Measurements from ENCODE around the gene LRRC9.
A peak's percentile ranks its signal among the peaks of the same experiment; 100 is the strongest.
"Not testable (repeated sequence)": the region's sequence is repeated elsewhere in the genome, so short reads cannot be mapped to it uniquely, and the experiment has no call there.

The LRRC9 gene

DNA sequence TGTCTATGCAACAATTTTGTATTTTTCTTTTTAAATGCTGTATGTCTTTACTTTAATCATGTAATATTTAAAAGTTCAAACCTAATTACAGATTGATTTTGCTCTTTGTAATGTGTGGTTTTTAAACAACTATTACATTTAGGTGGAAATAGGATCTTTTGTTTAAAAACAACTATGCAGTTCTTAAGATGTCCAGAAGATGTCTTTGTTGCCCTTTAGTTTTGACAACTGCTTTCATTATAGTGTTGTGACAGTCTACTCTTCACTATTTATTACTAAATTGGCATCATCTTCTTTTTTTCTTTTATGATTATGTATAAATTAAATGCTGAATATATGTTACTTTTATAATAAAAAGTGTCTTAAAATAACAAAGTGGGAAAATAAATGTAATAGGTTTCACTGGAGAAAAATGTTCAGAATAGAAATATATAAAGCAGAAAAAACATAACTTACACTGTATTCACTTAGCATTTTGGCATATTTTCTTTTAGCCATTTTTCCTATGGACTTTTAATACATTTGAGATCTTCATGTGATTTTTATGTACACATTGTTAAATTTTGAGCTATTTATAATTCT lies 144.6 kb downstream of the LRRC9 start:
- DNase-seq (ENCODE audit: low spot score), result peak; percentile 76

DNA sequence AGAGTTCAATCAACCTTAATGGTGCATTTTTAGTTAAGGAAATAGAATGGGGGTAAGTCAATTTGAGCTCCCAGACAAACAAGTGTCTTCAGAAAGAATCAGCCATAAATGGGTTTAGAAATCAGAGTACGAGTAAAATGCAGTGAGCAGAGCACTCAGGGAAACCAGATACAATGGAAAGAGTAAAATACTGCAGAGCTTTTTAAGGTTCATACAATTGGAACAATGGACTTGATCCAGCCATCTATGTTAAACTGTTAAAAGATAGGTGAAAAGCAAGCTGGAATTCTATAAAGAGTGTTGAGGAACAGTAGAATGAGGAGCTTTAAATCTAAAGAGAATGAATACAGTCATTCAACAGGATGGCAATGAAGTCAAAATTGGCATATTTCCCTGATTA lies 147.9 kb downstream of the LRRC9 start:
- no peak for DNase-seq (ENCODE audit: low spot score)

DNA sequence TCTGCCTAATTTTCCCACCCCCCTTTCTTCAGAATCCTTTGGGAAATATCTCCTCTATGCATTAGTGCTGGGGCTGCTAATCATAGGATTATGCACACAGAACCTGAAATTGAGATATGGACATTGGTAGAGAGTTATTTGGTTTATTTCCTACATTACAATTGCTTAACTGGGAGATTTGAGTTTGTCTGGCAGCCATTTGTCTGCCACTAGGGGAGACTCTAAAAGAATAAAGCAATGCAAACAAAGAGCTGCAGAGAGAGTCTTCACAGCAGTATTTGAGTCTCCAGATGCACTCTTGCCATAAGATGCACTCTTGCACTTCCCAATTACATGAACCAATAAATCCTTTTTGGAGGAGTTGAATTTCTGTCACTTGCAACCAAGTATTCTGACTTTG lies 159.8 kb downstream of the LRRC9 start:
- no peak for DNase-seq (ENCODE audit: low spot score)

DNA sequence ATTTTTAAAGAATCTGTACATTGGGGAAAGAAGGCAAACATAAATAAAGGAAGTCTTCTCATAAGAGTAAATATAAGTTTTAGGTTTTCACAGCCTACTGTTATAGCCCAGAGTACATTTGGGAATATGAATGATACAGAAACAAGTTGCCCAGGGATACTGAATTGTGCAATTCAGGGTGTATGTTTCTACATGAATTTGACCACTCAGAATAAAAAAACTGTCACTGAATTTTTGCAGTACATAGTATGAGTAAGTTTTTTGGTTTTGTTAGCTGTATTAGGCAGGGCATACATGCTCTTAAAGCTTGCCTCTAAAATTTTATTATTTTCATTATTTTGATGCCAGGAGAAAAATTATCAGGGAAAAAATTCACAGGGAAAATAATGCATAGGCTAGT lies 165.1 kb downstream of the LRRC9 start:
- no peak for DNase-seq (ENCODE audit: low spot score)

DNA sequence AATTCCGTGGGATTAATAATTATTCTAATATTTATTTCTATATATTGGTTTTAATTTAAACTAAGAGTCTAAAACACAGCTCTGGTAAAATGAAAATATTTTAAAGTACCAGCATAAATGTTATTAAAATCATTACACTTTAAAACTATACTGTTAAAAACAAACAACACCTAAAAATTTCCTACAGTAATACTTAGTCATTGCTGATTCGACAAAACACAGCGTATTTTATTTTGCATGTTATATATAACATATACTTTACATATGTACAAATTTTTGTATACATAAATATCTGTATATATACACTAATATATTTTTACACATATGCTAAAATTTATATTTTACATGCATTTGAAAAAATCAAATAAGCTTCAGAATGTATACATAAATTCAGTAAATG lies 165.7 kb downstream of the LRRC9 start:
- DNase-seq (ENCODE audit: low spot score), result no peak

DNA sequence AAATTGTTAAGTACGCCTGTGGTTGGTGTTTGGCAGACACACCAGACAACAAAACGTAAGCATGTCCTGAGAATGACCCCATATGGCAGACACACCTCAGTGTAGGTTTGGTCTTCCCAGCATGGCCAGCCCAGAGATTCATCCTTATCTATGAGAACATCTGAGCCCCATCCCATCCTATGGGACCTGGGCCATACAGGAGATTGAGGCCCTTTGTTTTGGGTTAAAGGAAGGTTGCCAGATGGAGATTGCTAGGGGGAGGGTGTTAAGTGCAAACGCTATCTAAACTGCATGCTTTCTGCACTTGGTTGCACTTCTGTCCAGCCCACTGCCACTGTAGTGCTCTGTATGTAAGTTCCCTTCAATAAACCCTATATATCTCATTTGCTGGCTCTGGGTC lies 167.7 kb downstream of the LRRC9 start:
- DNase-seq (ENCODE audit: low spot score), result no peak

DNA sequence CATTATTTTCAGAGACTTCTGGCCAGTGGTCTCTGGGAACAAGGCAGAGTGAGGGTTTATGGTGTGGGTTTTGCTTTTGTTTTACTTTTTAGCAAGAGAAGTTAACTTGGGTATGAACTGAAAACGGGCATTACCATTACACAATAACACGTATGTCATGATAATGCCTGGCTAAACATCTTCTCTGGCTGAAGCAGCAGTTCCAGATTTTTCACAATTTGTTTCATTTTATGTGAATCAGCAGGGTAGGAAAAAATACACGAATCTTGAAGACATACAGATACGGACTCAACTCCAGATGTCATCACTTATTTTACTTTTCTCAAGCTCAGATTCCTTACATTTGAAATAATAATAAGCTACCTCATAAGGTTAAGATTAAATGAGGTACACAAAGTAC lies 169.3 kb downstream of the LRRC9 start:
- DNase-seq (ENCODE audit: low spot score), result no peak

DNA sequence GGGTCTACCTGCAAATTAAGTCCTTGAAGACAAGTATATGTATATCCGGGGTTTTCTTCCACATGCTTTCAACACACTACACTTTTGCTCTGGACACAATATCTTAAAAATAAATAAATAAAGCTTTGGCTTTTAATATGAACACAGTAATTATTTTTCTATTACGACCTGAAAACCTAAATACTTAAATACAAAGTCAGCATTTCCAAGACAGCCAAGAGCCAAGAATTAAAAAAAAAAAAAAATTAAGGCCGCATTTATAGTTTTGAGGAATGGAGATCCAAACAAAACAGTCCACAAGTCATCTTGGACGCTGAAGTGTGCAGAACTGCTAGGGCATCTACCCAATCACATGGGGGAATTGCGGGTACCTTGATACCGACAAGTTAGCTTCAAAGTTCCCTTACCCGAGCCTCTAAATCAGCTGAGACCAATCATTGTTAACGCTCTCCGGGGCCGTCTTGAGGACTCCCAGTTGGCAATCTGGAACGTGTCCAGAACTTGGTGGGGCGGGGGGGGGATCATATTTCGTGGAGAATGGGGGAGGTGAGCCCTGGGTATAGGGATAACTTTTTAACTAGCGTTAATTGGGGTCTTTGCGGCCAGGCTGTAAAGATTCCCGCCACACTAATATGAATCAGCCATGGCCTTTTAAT lies 171.0 kb downstream of the LRRC9 start:
- DNase-seq (ENCODE audit: low spot score), result peak; percentile 71

DNA sequence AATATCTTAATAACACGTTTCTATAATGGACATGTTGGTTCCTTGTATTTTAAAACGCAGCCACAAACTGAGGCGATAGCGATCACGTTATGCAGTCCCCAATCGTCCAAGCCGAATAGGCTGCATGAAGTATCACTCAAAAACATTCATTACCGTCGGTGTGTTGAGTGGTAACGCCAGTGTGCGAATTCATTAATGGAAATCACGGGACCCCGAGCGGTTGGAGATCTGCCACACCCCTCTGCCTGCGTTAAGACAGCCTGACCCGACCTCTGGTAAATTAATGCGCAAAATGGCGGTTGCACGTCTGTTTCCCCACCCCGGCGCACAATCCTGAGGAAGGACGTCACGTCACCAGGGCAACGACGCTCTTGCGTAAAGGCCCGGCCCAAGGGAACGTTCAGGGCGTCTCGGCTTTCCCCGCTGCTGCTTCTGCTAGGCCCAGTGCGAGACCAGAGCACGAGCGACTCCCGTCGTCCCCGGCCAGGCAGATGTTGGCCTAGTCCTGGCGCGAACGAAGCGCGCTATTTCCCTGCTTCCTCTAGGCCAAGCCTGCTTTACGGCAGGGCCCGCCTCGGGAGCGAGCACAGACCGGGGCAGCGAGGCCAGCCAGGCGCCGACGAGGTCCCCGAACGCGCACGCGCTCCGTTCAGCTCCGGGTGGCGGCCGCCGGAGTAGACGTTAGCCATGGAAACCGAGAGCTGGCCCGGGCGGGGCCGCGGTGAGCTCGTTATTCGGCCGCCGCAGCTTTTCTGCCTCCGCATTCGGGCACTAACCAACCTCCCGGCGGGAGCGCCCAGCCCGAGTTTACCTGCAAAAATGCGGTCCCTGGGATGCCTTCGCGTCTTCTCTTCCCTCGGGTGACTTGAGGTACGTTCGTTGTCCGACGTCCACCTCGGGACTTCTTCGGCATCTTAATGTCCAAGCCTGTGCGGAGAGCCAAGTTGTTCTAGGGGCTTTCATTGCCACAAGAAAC lies 171.9 kb downstream of the LRRC9 start, which contains the start of gene PCNX4:
PCNX4 (plus strand) TSS at position 374 of the 976 bp plus-strand sequence. CDS start 15,716 bp downstream, outside the sequence.
- DNase-seq (ENCODE audit: low spot score), result peak; percentile 98

DNA sequence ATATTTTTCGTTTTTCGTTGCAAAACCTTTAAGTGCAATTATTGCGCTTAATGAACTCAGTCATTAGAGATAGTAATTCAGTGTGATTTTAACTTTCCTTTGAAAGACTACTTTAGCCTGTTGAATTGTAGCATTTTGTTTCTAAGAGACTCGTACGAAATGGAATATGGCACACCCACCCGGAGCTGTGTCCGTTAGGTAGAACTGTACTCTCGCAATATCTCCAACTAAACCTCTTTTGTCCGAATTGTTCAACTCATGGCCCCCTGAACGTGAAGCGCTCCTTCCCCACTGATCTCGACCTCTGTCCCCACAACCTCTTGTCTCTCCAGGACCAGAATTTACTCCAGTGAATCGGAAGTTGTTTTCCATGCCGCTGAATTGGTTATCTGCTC lies 172.6 kb downstream of the LRRC9 start:
- DNase-seq (ENCODE audit: low spot score), result peak; percentile 60

DNA sequence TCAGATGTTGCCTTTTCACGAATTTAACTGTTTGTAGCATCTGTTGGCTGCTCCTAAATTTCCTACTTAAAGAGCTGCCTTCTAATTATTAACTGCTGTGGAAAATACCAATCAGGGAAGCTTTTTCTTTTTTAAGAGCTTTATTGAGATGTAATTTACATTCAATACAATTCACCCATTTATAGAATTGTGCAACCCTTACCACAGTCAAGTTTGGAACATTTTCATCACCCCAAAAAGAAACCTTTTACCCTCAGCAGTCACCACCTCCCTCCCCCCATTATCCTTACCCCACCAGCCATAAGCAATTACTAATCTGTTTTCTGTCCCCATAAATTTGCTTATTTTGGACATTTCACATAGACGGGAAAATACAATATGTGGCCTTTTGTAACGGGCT lies 173.1 kb downstream of the LRRC9 start:
- no peak for DNase-seq (ENCODE audit: low spot score)

DNA sequence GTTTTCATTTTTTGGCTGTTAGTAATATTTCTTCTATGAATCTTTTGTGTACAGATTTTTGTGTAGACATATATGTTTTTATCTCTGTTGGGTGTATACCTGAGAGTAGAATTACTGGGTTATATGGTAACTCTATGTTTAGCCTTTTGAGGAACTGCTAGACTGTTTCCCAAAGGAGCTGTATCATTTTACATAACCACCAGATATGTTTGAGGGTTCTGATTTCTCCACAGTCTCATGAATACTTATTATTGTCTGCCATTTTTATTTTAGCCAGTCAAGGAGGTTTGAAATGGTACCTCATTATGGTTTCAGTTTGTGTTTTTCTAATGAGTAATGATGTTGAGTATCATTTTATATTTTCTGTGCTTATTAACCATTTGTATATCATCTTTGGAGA lies 173.7 kb downstream of the LRRC9 start:
- DNase-seq (ENCODE audit: low spot score), result no peak

DNA sequence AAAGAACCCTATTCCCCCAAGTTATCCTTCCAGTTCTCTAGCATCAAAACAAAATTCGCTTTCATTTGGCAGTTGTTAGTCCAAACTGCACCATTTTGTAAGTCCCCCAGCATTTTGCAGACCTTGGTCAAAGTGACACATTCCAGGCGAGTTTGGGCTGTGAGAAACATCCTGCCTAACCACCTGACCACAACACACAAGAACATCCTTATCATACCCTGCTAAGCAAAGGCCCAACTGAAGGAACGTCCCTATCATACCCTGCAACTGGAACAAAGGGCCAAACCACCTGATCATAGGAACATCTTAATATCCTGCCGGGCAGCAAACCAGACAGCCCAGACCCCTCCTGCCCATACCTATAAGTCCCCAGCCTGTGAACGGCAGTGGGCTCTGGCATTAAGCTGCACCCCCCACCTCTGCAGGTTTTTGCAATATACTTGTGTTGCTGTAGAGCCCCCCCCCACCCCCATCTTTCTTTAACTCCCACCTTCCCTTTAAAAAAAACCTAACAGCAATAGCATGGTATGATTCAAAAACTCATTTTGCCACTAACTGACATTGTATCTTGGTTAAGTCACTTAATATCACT lies 174.5 kb downstream of the LRRC9 start:
- no peak for DNase-seq (ENCODE audit: low spot score)

DNA sequence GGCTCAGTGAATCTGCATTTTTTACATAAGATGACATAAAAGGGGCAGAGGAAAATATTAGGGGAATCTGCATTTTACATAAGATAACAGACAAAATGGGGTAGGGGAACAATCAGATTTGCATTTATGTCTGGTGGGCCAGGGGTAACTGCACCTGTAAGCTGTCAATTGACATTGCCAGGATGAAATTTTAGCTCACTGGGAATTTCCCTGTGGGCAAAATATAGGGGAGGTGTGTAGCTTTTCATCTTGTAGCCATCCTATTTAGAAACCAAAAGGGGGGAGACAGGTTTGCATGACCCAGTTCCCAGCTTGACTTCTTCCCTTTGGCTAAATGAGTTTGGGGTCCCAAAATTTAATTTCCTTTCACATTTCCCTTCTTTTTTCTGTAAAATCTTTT lies 175.3 kb downstream of the LRRC9 start:
- no peak for DNase-seq (ENCODE audit: low spot score)

DNA sequence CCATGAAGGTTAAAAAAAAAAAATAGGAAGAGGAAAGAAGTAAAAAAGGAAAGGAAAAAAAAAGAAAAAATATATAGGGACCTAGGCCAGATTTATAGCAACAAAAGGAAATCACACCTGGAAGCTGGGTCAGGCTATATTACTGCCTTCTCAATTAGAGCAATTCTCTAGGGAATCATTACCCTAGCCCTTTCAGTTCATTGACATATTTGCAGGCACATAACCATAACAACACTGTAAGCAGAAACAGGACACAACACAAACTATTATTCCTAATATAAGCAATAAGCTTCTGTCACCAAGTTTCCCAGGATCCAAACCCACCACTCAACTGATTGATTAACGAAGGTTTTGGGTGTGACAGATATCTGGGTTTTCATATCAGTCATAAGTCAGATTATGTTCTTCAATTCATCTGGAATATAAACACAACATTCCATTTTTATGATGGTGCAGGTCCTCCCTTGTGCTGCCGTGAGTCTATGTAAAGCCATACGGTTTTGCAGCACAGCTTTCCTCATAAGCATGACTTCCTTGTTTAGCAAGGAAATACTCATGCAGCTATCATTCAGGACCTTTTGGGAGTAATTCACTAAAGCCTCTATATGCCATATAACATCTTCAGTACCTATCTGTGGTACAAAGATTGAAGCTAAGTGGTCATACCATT lies 176.0 kb downstream of the LRRC9 start:
- no peak for DNase-seq (ENCODE audit: low spot score)

DNA sequence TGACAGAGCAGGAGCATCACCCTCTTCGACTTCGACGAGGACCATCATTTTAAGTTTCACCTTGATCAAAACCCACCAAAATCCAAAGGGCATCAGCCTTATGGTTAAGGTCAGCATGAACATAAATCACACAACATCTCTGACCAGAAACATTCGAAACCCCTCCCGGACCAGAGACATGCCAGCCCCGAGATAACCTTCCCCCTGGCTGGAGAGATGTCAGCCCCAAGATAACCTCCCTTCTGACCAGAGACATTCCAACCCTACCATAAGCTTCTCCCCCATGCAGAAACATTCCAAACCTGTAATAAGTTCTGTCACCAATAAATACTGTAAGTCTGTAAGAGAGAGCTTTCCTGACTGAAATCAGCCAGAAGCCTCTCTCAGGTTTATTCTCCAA lies 178.0 kb downstream of the LRRC9 start:
- DNase-seq (ENCODE audit: low spot score), result no peak

DNA sequence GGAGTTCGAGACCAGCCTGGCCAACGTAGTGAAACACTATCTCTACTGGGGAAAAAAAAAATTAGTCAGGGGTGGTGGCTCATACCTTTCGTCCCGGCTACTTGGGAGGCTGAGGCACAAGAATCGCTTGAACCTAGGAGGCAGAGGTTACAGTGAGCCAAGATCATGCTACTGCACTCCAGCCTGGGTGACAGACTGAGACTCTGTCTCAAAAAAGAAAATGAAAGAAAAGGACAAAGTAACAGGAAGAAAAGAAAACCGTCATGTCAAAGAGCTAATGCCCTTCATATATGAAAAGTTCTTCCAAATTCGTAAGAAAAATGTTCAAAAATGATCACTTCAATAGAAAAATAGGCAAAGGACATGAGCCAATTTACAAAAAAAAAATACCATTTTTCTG lies 179.9 kb downstream of the LRRC9 start:
- not testable (repeated sequence) for DNase-seq (ENCODE audit: low spot score)

DNA sequence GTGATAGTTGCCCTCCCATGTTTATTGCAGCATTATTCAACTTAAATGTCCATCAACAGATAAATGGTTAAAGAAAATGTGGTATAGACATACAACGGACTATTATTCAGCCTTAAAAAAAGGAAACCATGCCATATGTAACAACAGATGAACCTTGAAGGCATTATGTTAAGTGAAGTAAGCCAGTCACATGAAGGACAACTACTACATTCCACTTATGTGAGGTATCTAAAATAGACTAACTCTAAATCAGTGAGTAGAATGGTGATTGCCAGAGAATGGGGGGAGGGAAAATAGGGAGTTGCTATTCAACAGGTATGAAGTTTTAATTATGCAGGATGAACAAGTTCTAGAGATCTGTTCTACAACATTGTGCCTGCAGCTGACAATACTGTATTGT lies 181.8 kb downstream of the LRRC9 start:
- no peak for DNase-seq (ENCODE audit: low spot score)

DNA sequence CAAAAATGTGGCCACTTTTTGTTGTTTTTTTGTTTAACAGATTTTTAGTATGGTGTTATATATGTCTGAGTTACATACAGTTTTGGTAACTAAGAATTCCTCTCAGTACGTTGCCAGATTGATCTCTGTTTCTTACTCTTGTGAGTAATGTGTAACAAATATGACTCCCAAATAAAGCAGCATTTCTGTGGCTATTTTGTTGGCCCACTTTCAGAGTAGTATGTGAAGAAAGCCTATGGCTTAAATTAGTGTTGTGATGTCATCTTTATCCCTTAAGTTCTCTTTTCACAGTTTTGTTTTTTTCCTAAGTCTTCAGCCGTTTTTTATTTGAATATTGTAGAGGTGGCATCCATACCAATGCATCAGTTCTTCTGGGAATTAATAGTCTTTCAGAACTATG lies 182.4 kb downstream of the LRRC9 start:
- no peak for DNase-seq (ENCODE audit: low spot score)

DNA sequence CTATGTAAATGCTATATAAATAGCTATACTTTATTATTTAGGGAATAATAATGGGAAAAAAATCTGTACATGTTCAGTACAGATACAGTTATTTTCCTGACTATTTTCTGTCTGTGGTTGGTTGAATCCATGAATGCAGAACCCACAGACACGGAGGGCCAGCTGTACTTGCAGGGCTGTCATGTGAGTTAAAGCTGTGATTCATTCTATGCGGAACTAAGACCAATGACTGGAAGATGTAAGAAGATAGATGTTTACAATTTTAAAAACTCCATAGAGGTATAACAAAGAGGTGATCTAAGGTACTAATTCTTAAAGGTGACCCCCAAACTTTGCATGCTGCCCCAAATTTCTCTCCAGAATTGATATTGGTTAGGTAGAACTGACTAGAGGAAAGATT lies 186.4 kb downstream of the LRRC9 start:
- peak; percentile 84 for DNase-seq (ENCODE audit: low spot score)

DNA sequence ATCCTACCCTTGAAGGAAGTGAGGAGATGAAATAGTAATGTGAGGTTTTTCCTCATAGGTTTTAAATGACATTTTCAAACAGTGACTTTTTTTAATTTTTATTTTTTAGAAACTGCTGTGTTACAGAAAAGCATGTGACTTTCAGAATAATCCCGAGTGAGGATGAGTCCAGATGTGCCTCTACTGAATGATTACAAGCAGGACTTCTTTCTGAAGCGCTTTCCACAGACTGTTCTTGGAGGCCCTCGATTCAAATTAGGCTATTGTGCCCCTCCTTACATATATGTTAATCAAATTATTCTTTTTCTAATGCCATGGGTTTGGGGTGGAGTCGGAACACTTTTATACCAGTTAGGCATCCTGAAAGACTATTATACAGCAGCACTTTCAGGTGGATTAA lies 187.5 kb downstream of the LRRC9 start:
- DNase-seq (ENCODE audit: low spot score), result peak; percentile 31

DNA sequence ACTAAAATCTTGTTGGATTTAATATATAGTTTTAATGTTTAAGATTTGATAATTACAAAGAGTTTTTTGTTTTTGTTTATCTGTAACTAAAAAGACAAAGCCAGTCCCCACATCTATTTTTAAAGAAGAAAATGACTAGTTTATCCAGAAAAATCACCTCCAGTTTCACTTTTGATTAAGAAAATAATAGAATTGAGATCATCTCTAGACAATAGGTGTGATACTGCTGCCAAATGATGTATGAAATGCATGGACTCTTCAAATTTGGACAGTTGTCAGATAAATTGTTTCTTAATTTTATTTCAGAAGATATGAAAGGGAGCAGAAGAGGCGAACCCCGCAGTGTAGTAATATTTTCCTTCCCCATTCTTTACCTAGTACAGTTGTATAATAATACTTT lies 191.8 kb downstream of the LRRC9 start:
- no peak for DNase-seq (ENCODE audit: low spot score)

All from pons (tissue), 1 donor.